ENCODE measurements around the gene SLMAP. TPM values are rescaled to one million over a fixed set of nuclear protein-coding genes. Genes with fewer than 3 reads are reported as not detected.
"Not testable (repeated sequence)": the region's sequence is repeated elsewhere in the genome, so short reads cannot be mapped to it uniquely, and the experiment has no call there.

Gene SLMAP
- polyA plus RNA-seq, 1 donor (not counting 4 experiments of a cell fraction or from before 2014, with no cell fraction given): 58.0 TPM

DNA sequence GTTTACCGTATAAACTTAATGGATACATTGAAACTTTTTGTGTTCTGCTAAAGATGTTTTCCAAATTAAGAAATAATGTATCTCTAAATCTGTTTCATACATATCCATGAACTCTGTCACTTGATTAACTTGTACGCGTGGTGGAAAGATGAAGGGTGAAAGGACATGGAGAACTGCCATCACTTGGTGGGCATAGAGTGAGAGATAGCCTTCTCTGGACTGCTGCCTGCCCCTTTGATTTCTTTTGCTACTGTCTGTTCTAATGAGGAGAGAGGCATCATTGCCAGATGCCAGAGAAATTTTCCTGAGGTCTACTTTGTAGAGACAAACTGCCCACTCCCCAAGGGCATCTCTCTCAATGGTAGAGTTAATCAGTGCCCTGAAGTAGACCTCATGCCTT lies 120.5 kb downstream of the SLMAP start:
- H3K9ac ChIP-seq (ENCODE audit: control insufficient read depth, extremely low read depth, insufficient read depth, low read length): no peak overlapping the region
- FAIRE-seq: no peak
- no peak overlapping the region for H3K4me3 ChIP-seq (ENCODE audit: control insufficient read depth in 2 of 3, extremely low read depth in 1 of 3, insufficient read depth in 2 of 3, low read depth in 1 of 3, low read length in 3 of 3)
- no peaks in the 10 kb centered on the region for H3K9me1 ChIP-seq (ENCODE audit: control insufficient read depth, extremely low read depth, insufficient read depth, low read length)
- H3K27me3 ChIP-seq (ENCODE audit: control insufficient read depth, extremely low read depth, insufficient read depth, low read length): no peaks in the 10 kb centered on the region
- no peaks in the 10 kb centered on the region for H3K9me3 ChIP-seq (ENCODE audit: control insufficient read depth, low read depth, low read length)
- dilution Hi-C loops (cut with MboI; ENCODE audit: extremely low pct_ligation_motif_present, low sequenced_read_pairs): no loop called here
- H4K20me1 ChIP-seq (ENCODE audit: control insufficient read depth, extremely low read depth, insufficient read depth, low read length): no peaks in the 10 kb centered on the region
- H2AFZ ChIP-seq (ENCODE audit: control insufficient read depth, low read length): no peak overlapping the region
- no peak overlapping the region for H3K4me2 ChIP-seq (ENCODE audit: control insufficient read depth, extremely low read depth, insufficient read depth, low read depth, low read length)
- H3K27ac ChIP-seq (ENCODE audit: control insufficient read depth, insufficient read depth, low read length): no peak overlapping the region
- no peaks in the 10 kb centered on the region for H3K4me1 ChIP-seq (ENCODE audit: control insufficient read depth, extremely low read depth, insufficient read depth, low read length)
- no peak for TF ChIP-seq EZH2 (IDR thresholded peaks at IDR 0.05; ENCODE audit: low read length)
- TF ChIP-seq, protein P1, sequence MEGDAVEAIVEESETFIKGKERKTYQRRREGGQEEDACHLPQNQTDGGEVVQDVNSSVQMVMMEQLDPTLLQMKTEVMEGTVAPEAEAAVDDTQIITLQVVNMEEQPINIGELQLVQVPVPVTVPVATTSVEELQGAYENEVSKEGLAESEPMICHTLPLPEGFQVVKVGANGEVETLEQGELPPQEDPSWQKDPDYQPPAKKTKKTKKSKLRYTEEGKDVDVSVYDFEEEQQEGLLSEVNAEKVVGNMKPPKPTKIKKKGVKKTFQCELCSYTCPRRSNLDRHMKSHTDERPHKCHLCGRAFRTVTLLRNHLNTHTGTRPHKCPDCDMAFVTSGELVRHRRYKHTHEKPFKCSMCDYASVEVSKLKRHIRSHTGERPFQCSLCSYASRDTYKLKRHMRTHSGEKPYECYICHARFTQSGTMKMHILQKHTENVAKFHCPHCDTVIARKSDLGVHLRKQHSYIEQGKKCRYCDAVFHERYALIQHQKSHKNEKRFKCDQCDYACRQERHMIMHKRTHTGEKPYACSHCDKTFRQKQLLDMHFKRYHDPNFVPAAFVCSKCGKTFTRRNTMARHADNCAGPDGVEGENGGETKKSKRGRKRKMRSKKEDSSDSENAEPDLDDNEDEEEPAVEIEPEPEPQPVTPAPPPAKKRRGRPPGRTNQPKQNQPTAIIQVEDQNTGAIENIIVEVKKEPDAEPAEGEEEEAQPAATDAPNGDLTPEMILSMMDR (optimal IDR thresholded peaks at IDR 0.05 in 1 of 3, IDR thresholded peaks at IDR 0.05 in 1 of 3, conservative IDR thresholded peaks at IDR 0.05 in 1 of 3; ENCODE audit: extremely low read depth in 1 of 3, insufficient read depth in 2 of 3, low read length in 3 of 3): no peak
- no peak for DNase-seq (ENCODE audit: low read depth, low spot score)
- H3K79me2 ChIP-seq (ENCODE audit: control insufficient read depth, insufficient read depth, low read length): peaks cover 3% of the 10 kb centered on the region
- peaks cover 2 to 4% of the 10 kb centered on the region in 2 experiments for H3K36me3 ChIP-seq (ENCODE audit: control insufficient read depth in 2 of 2, extremely low read depth in 1 of 2, insufficient read depth in 2 of 2, low read length in 2 of 2)

DNA sequence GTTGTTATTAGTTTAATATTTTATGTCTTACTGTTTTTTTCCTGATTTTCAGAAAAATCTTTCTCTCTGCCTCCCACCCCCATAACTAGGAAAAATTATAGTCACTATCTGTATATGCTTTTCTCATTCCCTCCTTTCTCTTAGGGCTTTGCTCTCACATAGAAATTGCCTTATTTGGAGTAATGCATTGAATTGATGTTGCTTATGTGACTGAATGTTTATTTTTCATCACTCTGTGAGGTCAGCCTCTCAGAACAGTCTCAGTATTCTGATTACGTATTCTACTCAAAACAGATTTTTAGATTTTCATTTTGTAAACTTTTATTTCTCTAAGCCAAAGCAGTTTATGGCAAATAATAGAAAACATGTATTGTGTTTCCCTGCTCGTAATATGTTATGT lies 121.0 kb downstream of the SLMAP start:
- no peaks in the 10 kb centered on the region for H3K27me3 ChIP-seq (ENCODE audit: control insufficient read depth, extremely low read depth, insufficient read depth, low read length)
- TF ChIP-seq, protein P1 (optimal IDR thresholded peaks at IDR 0.05 in 1 of 3, IDR thresholded peaks at IDR 0.05 in 1 of 3, conservative IDR thresholded peaks at IDR 0.05 in 1 of 3; ENCODE audit: extremely low read depth in 1 of 3, insufficient read depth in 2 of 3, low read length in 3 of 3): no peak
- TF ChIP-seq EZH2 (IDR thresholded peaks at IDR 0.05; ENCODE audit: low read length): no peak
- H4K20me1 ChIP-seq (ENCODE audit: control insufficient read depth, extremely low read depth, insufficient read depth, low read length): no peaks in the 10 kb centered on the region
- H3K9me1 ChIP-seq (ENCODE audit: control insufficient read depth, extremely low read depth, insufficient read depth, low read length): no peaks in the 10 kb centered on the region
- dilution Hi-C loops (cut with MboI; ENCODE audit: extremely low pct_ligation_motif_present, low sequenced_read_pairs): no loop called here
- H3K79me2 ChIP-seq (ENCODE audit: control insufficient read depth, insufficient read depth, low read length): peaks cover 3% of the 10 kb centered on the region
- H3K9ac ChIP-seq (ENCODE audit: control insufficient read depth, extremely low read depth, insufficient read depth, low read length): no peak overlapping the region
- no peak overlapping the region for H3K27ac ChIP-seq (ENCODE audit: control insufficient read depth, insufficient read depth, low read length)
- H3K36me3 ChIP-seq (ENCODE audit: control insufficient read depth in 2 of 2, extremely low read depth in 1 of 2, insufficient read depth in 2 of 2, low read length in 2 of 2): peaks cover 2 to 4% of the 10 kb centered on the region in 2 experiments
- H3K4me2 ChIP-seq (ENCODE audit: control insufficient read depth, extremely low read depth, insufficient read depth, low read depth, low read length): no peak overlapping the region
- DNase-seq (ENCODE audit: low read depth, low spot score) (no peak), FAIRE-seq (no peak)
- no peak overlapping the region for H2AFZ ChIP-seq (ENCODE audit: control insufficient read depth, low read length)
- H3K4me1 ChIP-seq (ENCODE audit: control insufficient read depth, extremely low read depth, insufficient read depth, low read length): no peaks in the 10 kb centered on the region
- no peak overlapping the region for H3K4me3 ChIP-seq (ENCODE audit: control insufficient read depth in 2 of 3, extremely low read depth in 1 of 3, insufficient read depth in 2 of 3, low read depth in 1 of 3, low read length in 3 of 3)
- no peaks in the 10 kb centered on the region for H3K9me3 ChIP-seq (ENCODE audit: control insufficient read depth, low read depth, low read length)

DNA sequence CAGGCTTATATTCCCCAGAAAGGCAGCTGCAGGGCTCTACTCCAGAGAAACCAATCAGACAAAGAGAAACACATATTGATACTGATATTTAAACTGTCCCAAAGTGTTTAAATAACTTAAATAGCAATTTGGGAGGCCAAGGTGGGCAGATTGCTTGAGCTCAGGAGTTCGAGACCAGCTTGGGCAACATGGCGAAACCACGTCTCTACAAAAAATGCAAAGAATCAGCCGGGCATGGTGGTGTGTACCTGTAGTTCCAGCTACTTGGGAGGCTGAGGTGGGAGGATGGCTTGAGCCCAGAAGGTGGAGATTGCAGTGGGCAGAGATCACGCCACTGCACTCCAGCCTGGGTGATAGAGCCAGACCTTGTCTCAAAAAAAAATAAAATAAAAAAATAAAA lies 128.3 kb downstream of the SLMAP start:
- H3K36me3 ChIP-seq (ENCODE audit: control insufficient read depth in 2 of 2, extremely low read depth in 1 of 2, insufficient read depth in 2 of 2, low read length in 2 of 2); H3K4me1 ChIP-seq (ENCODE audit: control insufficient read depth, extremely low read depth, insufficient read depth, low read length); DNase-seq (ENCODE audit: low read depth, low spot score); H4K20me1 ChIP-seq (ENCODE audit: control insufficient read depth, extremely low read depth, insufficient read depth, low read length); H3K4me3 ChIP-seq (ENCODE audit: control insufficient read depth in 2 of 3, extremely low read depth in 1 of 3, insufficient read depth in 2 of 3, low read depth in 1 of 3, low read length in 3 of 3); H3K9me3 ChIP-seq (ENCODE audit: control insufficient read depth, low read depth, low read length); H3K79me2 ChIP-seq (ENCODE audit: control insufficient read depth, insufficient read depth, low read length); dilution Hi-C loops (cut with MboI; ENCODE audit: extremely low pct_ligation_motif_present, low sequenced_read_pairs); H3K9me1 ChIP-seq (ENCODE audit: control insufficient read depth, extremely low read depth, insufficient read depth, low read length); H2AFZ ChIP-seq (ENCODE audit: control insufficient read depth, low read length); H3K27ac ChIP-seq (ENCODE audit: control insufficient read depth, insufficient read depth, low read length); H3K27me3 ChIP-seq (ENCODE audit: control insufficient read depth, extremely low read depth, insufficient read depth, low read length); FAIRE-seq; H3K4me2 ChIP-seq (ENCODE audit: control insufficient read depth, extremely low read depth, insufficient read depth, low read depth, low read length); H3K9ac ChIP-seq (ENCODE audit: control insufficient read depth, extremely low read depth, insufficient read depth, low read length): not testable (repeated sequence)
